Thyroid gland (tissue), 4 donors: ENCODE data around the gene ASCC1. TPM values are rescaled to one million over a fixed set of nuclear protein-coding genes. Genes with fewer than 3 reads are reported as not detected.

Experiments
- DNase-seq, 2 donors: peaks; one replicate each; pipeline ENCODE4 v3.0.0-alpha.2; 2019
- H3K27ac ChIP-seq, 3 donors: fragments of 200-600 bp; sonication (generic); 1 replicate in 2 of 3; 2 replicates in 1 of 3; pipeline ENCODE4 v1.5.1; 2016 to 2019; ENCODE audit warnings: mild to moderate bottlenecking in 1 of 3, moderate library complexity in 1 of 3
- H3K27me3 ChIP-seq: fragments of 200-600 bp; sonication (generic); one replicate; pipeline ENCODE4 v1.5.1; 2019
- H3K36me3 ChIP-seq, 2 donors: fragments of 200-600 bp; sonication (generic); one replicate each; pipeline ENCODE4 v1.5.1; 2016 to 2019
- H3K4me1 ChIP-seq, 2 donors: fragments of 200-600 bp; sonication (generic); one replicate each; pipeline ENCODE4 v1.5.1; 2017 to 2019
- H3K4me3 ChIP-seq, 3 donors: fragments of 200-600 bp; sonication (generic); replicated peaks in 1 of 3; 1 replicate in 2 of 3; 2 replicates in 1 of 3; pipeline ENCODE4 v1.5.1; 2016; ENCODE audit warnings: mild to moderate bottlenecking in 1 of 3
- H3K9me3 ChIP-seq: fragments of 200-600 bp; sonication (generic); one replicate; pipeline ENCODE4 v1.5.1; 2017
- POLR2A ChIP-seq, 2 donors: fragments of 450-650 bp; IDR thresholded peaks; one replicate each; pipeline ENCODE4 v1.6.1; 2017; ENCODE audit warnings: antibody characterized with exemption in 2 of 2, mild to moderate bottlenecking in 2 of 2, moderate library complexity in 1 of 2
- WGBS, 2 donors: methylation state at CpG; one replicate each; pipeline ENCODE4 v1.1.5; 2017; 5-methylcytosine and 5-hydroxymethylcytosine counted together
- intact Hi-C: fragments of 100-400 bp; cut with DNase I; formaldehyde crosslinking; loops from one replicate; pipeline ENCODE4 v1.15.1; 2023
- total RNA-seq, 4 donors: library from RNA; depleted of rRNA; stranded (reverse); fragments of >200 nt; gene quantifications; one replicate each; pipeline ENCODE4 v1.2.3, GENCODE V29; 2016
- TF ChIP-seq, protein P1 (sequence below), 6 experiments: fragments of 200-600 bp in 3 of 6; fragments of 450-650 bp in 3 of 6; sonication (generic) in 3 of 6; IDR thresholded peaks; one replicate each; pipeline ENCODE4 v1.5.1; 2016 to 2019; ENCODE audit warnings: antibody characterized with exemption in 6 of 6, mild to moderate bottlenecking in 2 of 6, inconsistent platforms in 1 of 6, moderate library complexity in 1 of 6

The ASCC1 gene
- total RNA-seq, 4 donors from 2014 or later = 26.7 to 30.3 (median 28.1) TPM

DNA sequence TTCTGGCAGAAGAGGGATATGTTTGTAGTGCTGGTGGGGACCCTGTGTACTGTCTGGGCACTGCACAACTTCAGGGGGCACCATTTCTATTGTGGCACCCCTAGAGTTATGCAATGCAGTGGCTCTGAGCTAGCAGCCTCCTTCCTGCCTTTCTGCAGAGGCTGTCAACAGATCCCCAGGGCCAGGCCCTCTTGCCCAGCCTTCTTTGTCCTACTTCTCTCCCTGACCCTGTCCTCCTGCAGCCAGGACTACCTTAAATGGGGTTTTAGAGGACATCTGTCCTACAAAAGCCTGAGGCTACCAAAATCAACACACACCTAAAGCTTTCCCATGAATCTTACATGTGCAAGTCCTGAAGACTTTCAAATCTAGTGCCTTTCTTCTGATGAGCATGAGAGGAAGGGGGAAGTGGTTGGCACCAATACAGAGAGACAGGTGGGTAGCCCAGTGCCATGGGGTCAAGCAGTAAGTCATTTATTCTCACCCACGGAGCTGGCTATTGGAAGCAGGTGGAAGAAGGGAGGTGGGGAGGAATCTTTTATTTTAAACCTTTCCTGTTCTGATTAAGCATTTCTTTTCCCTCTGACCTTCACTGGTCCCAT is 130.1 kb downstream of the ASCC1 start:
- TF ChIP-seq, protein P1, sequence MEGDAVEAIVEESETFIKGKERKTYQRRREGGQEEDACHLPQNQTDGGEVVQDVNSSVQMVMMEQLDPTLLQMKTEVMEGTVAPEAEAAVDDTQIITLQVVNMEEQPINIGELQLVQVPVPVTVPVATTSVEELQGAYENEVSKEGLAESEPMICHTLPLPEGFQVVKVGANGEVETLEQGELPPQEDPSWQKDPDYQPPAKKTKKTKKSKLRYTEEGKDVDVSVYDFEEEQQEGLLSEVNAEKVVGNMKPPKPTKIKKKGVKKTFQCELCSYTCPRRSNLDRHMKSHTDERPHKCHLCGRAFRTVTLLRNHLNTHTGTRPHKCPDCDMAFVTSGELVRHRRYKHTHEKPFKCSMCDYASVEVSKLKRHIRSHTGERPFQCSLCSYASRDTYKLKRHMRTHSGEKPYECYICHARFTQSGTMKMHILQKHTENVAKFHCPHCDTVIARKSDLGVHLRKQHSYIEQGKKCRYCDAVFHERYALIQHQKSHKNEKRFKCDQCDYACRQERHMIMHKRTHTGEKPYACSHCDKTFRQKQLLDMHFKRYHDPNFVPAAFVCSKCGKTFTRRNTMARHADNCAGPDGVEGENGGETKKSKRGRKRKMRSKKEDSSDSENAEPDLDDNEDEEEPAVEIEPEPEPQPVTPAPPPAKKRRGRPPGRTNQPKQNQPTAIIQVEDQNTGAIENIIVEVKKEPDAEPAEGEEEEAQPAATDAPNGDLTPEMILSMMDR (IDR thresholded peaks at IDR 0.05) = no peak
- TF ChIP-seq POLR2A (IDR thresholded peaks at IDR 0.05) = no peak
- H3K36me3 ChIP-seq = no peaks in the 10 kb centered on the region
- H3K27ac ChIP-seq = no peak overlapping the region
- WGBS, 2 donors = 78 to 86% methylated on average over 1 of the region's 1 CpG
- H3K27me3 ChIP-seq = peaks cover 22% of the 10 kb centered on the region
- H3K4me3 ChIP-seq = no peak overlapping the region
- DNase-seq = no peak
- H3K9me3 ChIP-seq = no peaks in the 10 kb centered on the region
- intact Hi-C loops = no loop called here
- peaks cover 12 to 18% of the 10 kb centered on the region in 2 donors for H3K4me1 ChIP-seq

DNA sequence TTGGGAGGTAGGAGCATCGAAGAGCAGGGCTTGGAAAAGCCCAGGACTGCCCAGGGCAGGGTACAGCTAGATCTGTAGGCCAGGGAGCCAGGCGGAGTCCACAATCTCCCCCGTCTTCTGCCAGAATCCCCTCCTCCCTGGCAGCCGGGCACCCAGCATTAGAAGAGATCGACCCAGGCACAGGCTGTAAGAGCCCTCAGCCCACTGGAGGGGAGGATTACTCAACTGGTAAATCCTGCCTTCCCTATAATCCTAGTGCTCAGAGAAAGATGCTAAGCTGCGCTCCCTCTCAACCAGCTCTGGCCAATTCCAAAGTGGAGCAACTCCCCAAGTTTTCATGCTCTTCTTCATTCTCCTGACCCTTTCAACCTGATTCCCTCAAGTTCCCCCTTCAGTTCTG is 130.9 kb downstream of the ASCC1 start:
- WGBS, 2 donors = 87 to 94% methylated on average over 4 to 6 of the region's 6 CpGs
- Histone ChIP-seq H3K36me3 (no peaks in the 10 kb centered on the region), H3K27me3 (peaks cover 21% of the 10 kb centered on the region), H3K27ac (no peak overlapping the region), H3K9me3 (no peaks in the 10 kb centered on the region), H3K4me3 (no peak overlapping the region), H3K4me1 (peaks cover 12 to 18% of the 10 kb centered on the region in 2 donors)
- intact Hi-C loops = no loop called here
- no peak for DNase-seq
- TF ChIP-seq, protein P1 (IDR thresholded peaks at IDR 0.05) = no peak
- TF ChIP-seq POLR2A (IDR thresholded peaks at IDR 0.05) = no peak

DNA sequence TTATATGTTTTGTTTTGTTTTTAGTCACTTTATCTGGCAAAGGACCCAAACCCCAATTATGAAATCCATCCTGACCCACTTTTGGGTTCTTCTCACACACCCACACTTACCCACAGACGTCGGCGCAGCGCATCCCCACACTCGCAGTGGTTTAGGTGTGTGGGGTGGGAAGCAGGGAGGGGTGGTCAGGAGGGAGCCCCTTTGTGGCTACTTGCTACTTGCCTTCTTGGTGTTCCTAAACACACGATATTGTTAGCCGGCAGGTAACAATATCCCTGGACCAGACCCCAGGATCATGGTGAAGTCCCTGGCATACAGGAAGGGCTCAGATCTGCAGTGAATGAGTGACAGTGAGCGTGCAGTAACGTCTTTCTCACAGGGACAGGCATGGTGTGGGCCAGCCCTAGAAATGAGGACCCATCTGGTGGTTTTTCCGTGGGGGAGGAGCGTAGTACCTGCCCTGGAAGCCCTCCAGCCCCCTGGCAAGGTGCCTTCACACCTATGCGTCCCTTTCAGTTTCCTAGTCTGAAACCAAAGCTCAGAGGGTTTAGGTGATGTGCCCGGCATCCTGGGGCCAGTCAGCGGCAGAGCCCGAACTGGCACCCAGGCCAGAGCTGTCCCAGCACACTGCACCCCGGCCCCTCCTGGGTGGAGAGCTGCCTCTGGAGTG is 132.2 kb downstream of the ASCC1 start:
- Histone ChIP-seq H3K9me3 (no peaks in the 10 kb centered on the region), H3K36me3 (no peaks in the 10 kb centered on the region), H3K4me3 (no peak overlapping the region), H3K27me3 (peaks cover 12% of the 10 kb centered on the region), H3K27ac (no peak overlapping the region), H3K4me1 (peaks cover 12 to 18% of the 10 kb centered on the region in 2 donors)
- WGBS, 2 donors = 92 to 96% methylated on average over 9 to 15 of the region's 16 CpGs
- no peak for DNase-seq
- TF ChIP-seq POLR2A (IDR thresholded peaks at IDR 0.05) = no peak
- TF ChIP-seq, protein P1 (IDR thresholded peaks at IDR 0.05) = no peak
- intact Hi-C loops = no loop called here

DNA sequence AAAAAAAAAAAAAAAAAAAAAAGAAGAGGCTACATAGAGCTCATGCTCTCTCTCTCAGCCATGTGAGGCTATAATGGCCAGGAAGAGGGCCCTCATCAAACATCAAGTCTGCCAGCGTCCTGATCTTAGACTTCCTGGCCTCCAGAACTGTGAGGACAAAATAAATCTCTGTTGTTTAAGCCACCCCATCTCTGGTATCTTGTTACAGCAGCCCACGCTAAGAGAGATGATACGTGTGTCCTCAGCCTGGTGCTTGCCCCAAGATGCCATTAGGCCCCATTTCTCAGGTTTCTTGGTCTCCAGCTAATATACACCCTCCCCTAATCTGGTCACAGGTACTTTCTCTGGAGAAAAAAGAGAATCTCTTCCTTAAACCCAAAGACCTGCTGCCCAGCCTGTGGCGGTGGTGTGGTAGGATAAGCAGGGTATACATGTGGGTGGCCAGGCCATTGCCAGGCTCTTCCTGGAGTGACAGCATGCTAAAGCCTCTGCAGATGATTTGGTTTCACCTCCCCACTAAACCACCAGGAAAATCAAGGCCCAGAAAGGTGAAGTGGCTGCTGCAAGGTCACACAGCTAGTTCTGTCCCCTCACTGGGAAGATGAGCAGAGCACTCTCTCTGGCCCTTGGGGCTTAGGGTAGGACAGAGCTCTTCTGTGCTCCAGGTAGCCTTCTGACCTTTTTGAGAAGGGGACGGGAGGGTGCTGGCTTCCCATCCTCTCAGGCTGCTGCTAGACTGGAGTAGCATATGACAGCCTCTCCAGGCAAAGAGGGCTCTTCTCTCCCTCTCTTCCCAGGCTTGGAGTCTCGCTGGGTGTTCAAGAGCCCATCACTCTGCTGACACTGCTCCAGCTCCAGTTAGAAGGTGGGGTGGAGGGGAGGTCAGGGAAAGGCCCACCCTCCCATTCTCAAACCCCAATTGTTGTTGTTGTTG is 133.0 kb downstream of the ASCC1 start:
- DNase-seq = no peak
- Histone ChIP-seq H3K4me1 (peaks cover 10 to 12% of the 10 kb centered on the region in 2 donors), H3K4me3 (no peak overlapping the region), H3K27me3 (peaks cover 8% of the 10 kb centered on the region), H3K9me3 (no peaks in the 10 kb centered on the region), H3K36me3 (no peaks in the 10 kb centered on the region), H3K27ac (no peak overlapping the region)
- intact Hi-C loops = no loop called here
- 84 to 86% methylated on average over 5 to 6 of the region's 6 CpGs for WGBS, 2 donors
- no peak for TF ChIP-seq POLR2A (IDR thresholded peaks at IDR 0.05)
- TF ChIP-seq, protein P1 (IDR thresholded peaks at IDR 0.05) = no peak
